HG02610 (cell line): ENCODE results near the gene SPINK5.

Experiments used
- ATAC-seq: cut with Tn5 transposase; IDR thresholded peaks from one replicate; pipeline ENCODE4 v1.9.1; 2021; ENCODE audit warnings: mild to moderate bottlenecking, moderate library complexity; ENCODE audit not compliant: unreplicated experiment

SPINK5 gene

GRCh38 chr5:148090773-148091250 lies 27.0 kb downstream of the SPINK5 start:
- peak; percentile 72 for ATAC-seq

- ATAC-seq, result no peak
These were observed 28.5 kb downstream of the SPINK5 start for GRCh38 chr5:148091991-148092964.

- no peak for ATAC-seq
These were observed 30.6 kb downstream of the SPINK5 start for GRCh38 chr5:148094336-148094735.

- no peak for ATAC-seq
These were observed 40.4 kb downstream of the SPINK5 start for GRCh38 chr5:148104226-148104625.

GRCh38 chr5:148107608-148108007 lies 43.8 kb downstream of the SPINK5 start:
- ATAC-seq, result no peak

GRCh38 chr5:148113243-148113642 lies 49.5 kb downstream of the SPINK5 start:
- no peak for ATAC-seq

- no peak for ATAC-seq
These were observed 56.5 kb downstream of the SPINK5 start for GRCh38 chr5:148120317-148120716.

- ATAC-seq, result no peak
These were observed 61.9 kb downstream of the SPINK5 start for GRCh38 chr5:148125641-148126040.

GRCh38 chr5:148135091-148136048 lies 71.6 kb downstream of the SPINK5 start:
- no peak for ATAC-seq

- no peak for ATAC-seq
These were observed 77.1 kb downstream of the SPINK5 start for GRCh38 chr5:148140846-148141245.

- no peak for ATAC-seq
These were observed 77.9 kb downstream of the SPINK5 start for GRCh38 chr5:148141645-148142044.

- no peak for ATAC-seq
These were observed 82.1 kb downstream of the SPINK5 start for GRCh38 chr5:148145916-148146315.

GRCh38 chr5:148146487-148146886 lies 82.7 kb downstream of the SPINK5 start:
- no peak for ATAC-seq

GRCh38 chr5:148147415-148147814 lies 83.6 kb downstream of the SPINK5 start:
- no peak for ATAC-seq

- no peak for ATAC-seq
These were observed 88.1 kb downstream of the SPINK5 start for GRCh38 chr5:148151872-148152271.

- ATAC-seq, result no peak
These were observed 89.0 kb downstream of the SPINK5 start for GRCh38 chr5:148152781-148153180.

GRCh38 chr5:148156609-148157008 lies 92.8 kb downstream of the SPINK5 start:
- ATAC-seq, result no peak

- ATAC-seq, result no peak
These were observed 98.3 kb downstream of the SPINK5 start for GRCh38 chr5:148162038-148162437.

- ATAC-seq, result no peak
These were observed 99.6 kb downstream of the SPINK5 start for GRCh38 chr5:148163345-148163744.

GRCh38 chr5:148166550-148167283 lies 102.9 kb downstream of the SPINK5 start:
- no peak for ATAC-seq

GRCh38 chr5:148168246-148168645 lies 104.5 kb downstream of the SPINK5 start, which contains the start of gene SPINK14:
SPINK14 (plus strand) TSS chr5:148168546; CDS start chr5:148169733, 1,187 bp downstream.
- ATAC-seq, result no peak
